ENCODE results near the gene MCOLN3.

- TF ChIP-seq CTCF (tag by site-specific recombination; IDR thresholded peaks at IDR 0.05) (no peak), ZNF843 (tag by site-specific recombination; IDR thresholded peaks at IDR 0.05) (peak; percentile 24; the same call in 1 of the 2 replicates), ZNF350 (tag by site-specific recombination; IDR thresholded peaks at IDR 0.05) (no peak), ZNF768 (tag by site-specific recombination; IDR thresholded peaks at IDR 0.05) (no peak), YY1 (tag by site-specific recombination; IDR thresholded peaks at IDR 0.05) (no peak), ZNF639 (tag by site-specific recombination; IDR thresholded peaks at IDR 0.05) (no peak), ZNF558 (tag by site-specific recombination; IDR thresholded peaks at IDR 0.05) (no peak), REST (tag by site-specific recombination; IDR thresholded peaks at IDR 0.05) (no peak), ATF2 (tag by site-specific recombination; IDR thresholded peaks at IDR 0.05; ENCODE audit: low read depth) (no peak), ZNF214 (tag by site-specific recombination; IDR thresholded peaks at IDR 0.05; ENCODE audit: borderline replicate concordance) (no peak), SP2 (tag by site-specific recombination; IDR thresholded peaks at IDR 0.05) (no peak), ZNF654 (tag by site-specific recombination; IDR thresholded peaks at IDR 0.05; ENCODE audit: low read depth) (no peak)
- TF ChIP-seq, protein P1, sequence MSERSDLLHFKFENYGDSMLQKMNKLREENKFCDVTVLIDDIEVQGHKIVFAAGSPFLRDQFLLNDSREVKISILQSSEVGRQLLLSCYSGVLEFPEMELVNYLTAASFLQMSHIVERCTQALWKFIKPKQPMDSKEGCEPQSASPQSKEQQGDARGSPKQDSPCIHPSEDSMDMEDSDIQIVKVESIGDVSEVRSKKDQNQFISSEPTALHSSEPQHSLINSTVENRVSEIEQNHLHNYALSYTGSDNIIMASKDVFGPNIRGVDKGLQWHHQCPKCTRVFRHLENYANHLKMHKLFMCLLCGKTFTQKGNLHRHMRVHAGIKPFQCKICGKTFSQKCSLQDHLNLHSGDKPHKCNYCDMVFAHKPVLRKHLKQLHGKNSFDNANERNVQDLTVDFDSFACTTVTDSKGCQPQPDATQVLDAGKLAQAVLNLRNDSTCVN (tag by site-specific recombination; optimal IDR thresholded peaks at IDR 0.05): no peak
Measured at GRCh38 chr1:85049735-85050166, 1.5 kb upstream of the MCOLN3 start.
